ENCODE results near the gene HMGN2. TPM values are rescaled to one million over a fixed set of nuclear protein-coding genes. Genes with fewer than 3 reads are reported as not detected.

The HMGN2 gene
- total RNA-seq, 6 experiments from 2014 or later: 64.1 to 99.6 (median 83.6) TPM

GRCh38 chr1:26434161-26434752 lies 38.0 kb upstream of the HMGN2 start:
- H3K36me3 ChIP-seq: peaks cover 0 to 27% (median 9%) of the 10 kb centered on the region in 4 donors
- H3K9me3 ChIP-seq: no peaks in the 10 kb centered on the region
- H3K27ac ChIP-seq: no peak overlapping the region
- H3K4me3 ChIP-seq: no peak overlapping the region
- intact Hi-C loops (cut with DNase I): no loop called here
- no peak for TF ChIP-seq POLR2A (IDR thresholded peaks at IDR 0.05)
- no peak for TF ChIP-seq CTCF (IDR thresholded peaks at IDR 0.05)
- DNase-seq (no peak), ATAC-seq (no peak)
- peaks cover 0 to 21% (median 0%) of the 10 kb centered on the region in 4 donors for H3K4me1 ChIP-seq
- no peaks in the 10 kb centered on the region for H3K27me3 ChIP-seq

- H3K36me3 ChIP-seq: peaks cover 0 to 65% (median 21%) of the 10 kb centered on the region in 4 donors
- no peak for DNase-seq
Observed at GRCh38 chr1:26438041-26438440, 34.2 kb upstream of the HMGN2 start.

GRCh38 chr1:26440259-26440658 lies 32.0 kb upstream of the HMGN2 start:
- TF ChIP-seq POLR2A (IDR thresholded peaks at IDR 0.05) (no peak), CTCF (IDR thresholded peaks at IDR 0.05) (no peak)
- peaks cover 0 to 82% (median 30%) of the 10 kb centered on the region in 4 donors for H3K36me3 ChIP-seq
- 93% methylated on average over 2 of the region's 2 CpGs for WGBS (ENCODE audit: insufficient coverage, low coverage, low lambda C conversion rate, missing lambda C conversion rate)

More at GRCh38 chr1:26438041-26438440, 34.2 kb upstream of the HMGN2 start:
- intact Hi-C loops (cut with DNase I): no loop called here
- Histone ChIP-seq H3K27me3 (no peaks in the 10 kb centered on the region), H3K9me3 (no peaks in the 10 kb centered on the region), H3K4me1 (peaks cover 0 to 8% (median 0%) of the 10 kb centered on the region in 4 donors), H3K27ac (no peak overlapping the region), H3K4me3 (no peak overlapping the region)
- 92% methylated on average over 4 of the region's 6 CpGs for whole genome bisulfite sequencing (ENCODE audit: insufficient coverage, low coverage, low lambda C conversion rate, missing lambda C conversion rate)
- TF ChIP-seq CTCF (IDR thresholded peaks at IDR 0.05): no peak
- no peak for TF ChIP-seq POLR2A (IDR thresholded peaks at IDR 0.05)
- ATAC-seq: no peak

GRCh38 chr1:26449868-26450267 lies 22.4 kb upstream of the HMGN2 start:
- Histone ChIP-seq H3K27me3 (no peaks in the 10 kb centered on the region), H3K9me3 (no peaks in the 10 kb centered on the region), H3K4me1 (no peaks in the 10 kb centered on the region), H3K27ac (no peak overlapping the region), H3K36me3 (peaks cover 0 to 14% (median 10%) of the 10 kb centered on the region in 4 donors), H3K4me3 (no peak overlapping the region)
- intact Hi-C loops (cut with DNase I): no loop called here
- 75% methylated on average over 2 of the region's 3 CpGs for WGBS (ENCODE audit: insufficient coverage, low coverage, low lambda C conversion rate, missing lambda C conversion rate)
- no peak for TF ChIP-seq CTCF (IDR thresholded peaks at IDR 0.05)
- no peak for TF ChIP-seq POLR2A (IDR thresholded peaks at IDR 0.05)
- ATAC-seq (no peak), DNase-seq (no peak)

More at GRCh38 chr1:26440259-26440658, 32.0 kb upstream of the HMGN2 start:
- no peaks in the 10 kb centered on the region for H3K4me1 ChIP-seq
- H3K27me3 ChIP-seq: no peaks in the 10 kb centered on the region
- H3K4me3 ChIP-seq: no peak overlapping the region
- ATAC-seq (no peak), DNase-seq (no peak)
- no peaks in the 10 kb centered on the region for H3K9me3 ChIP-seq
- intact Hi-C loops (cut with DNase I): no loop called here
- no peak overlapping the region for H3K27ac ChIP-seq
